ENCODE results near the gene PDZD2. TPM values are rescaled to one million over a fixed set of nuclear protein-coding genes. Genes with fewer than 3 reads are reported as not detected.

PDZD2 gene
- total and polyA plus RNA-seq, 4 experiments from 2014 or later, result 0.07 to 1.1 (median 0.68) TPM

DNA sequence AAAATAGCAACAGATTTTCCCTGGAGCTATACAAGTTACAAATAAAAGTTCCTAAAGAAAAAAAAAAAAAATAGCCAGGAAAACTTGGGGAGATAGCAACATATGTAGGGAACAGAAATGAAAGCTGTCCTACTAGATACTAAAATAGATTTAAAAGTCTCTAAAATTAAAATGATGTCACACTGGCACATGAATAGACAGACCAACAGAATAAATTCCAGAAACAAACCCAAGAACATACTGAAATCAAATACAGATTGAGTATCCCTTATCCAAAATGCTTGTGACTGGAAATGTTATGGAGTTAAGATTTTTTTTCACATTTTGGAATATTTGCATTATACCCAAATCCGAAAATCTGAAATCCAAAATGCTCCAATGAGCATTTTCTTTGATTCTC is 511.4 kb downstream of the PDZD2 start:
- H3K27ac Mint-ChIP-seq, result no peak overlapping the region
- ChIA-PET POLR2A (ENCODE audit: partially characterized antibody) (interaction anchor here (0.8 kb wide), 1 partner anchor 21 kb away, joined by 5 read pairs; no protein-coding TSS in a partner anchor), CTCF (ENCODE audit: partially characterized antibody) (no interaction called here)
- Histone ChIP-seq H3K4me1 (ENCODE audit: insufficient read depth, low read length) (peaks cover 85% of the 10 kb centered on the region), H3K36me3 (ENCODE audit: insufficient read depth, low read length) (no peaks in the 10 kb centered on the region), H3K27me3 (ENCODE audit: insufficient read depth, low read length) (no peaks in the 10 kb centered on the region), H3K4me3 (ENCODE audit: low read length in 2 of 2) (no peak overlapping the region), H3K27ac (ENCODE audit: low read depth, low read length) (no peak overlapping the region), H3K9me3 (ENCODE audit: control insufficient read depth in 1 of 2, low read length in 2 of 2) (no peaks in the 10 kb centered on the region)
- no peak for DNase-seq
- intact Hi-C loops (cut with micrococcal nuclease), result no loop called here
- peaks cover 11 to 12% of the 10 kb centered on the region in 2 donors for H3K36me3 Mint-ChIP-seq
- peaks cover 46 to 78% (median 60%) of the 10 kb centered on the region in 4 donors for H3K4me1 Mint-ChIP-seq
- H3K27me3 Mint-ChIP-seq, result no peaks in the 10 kb centered on the region
- H3K4me3 Mint-ChIP-seq, result peak overlapping the region in 2 of 8 donors; percentile 17 to 41
- H3K9me3 Mint-ChIP-seq, result no peaks in the 10 kb centered on the region

DNA sequence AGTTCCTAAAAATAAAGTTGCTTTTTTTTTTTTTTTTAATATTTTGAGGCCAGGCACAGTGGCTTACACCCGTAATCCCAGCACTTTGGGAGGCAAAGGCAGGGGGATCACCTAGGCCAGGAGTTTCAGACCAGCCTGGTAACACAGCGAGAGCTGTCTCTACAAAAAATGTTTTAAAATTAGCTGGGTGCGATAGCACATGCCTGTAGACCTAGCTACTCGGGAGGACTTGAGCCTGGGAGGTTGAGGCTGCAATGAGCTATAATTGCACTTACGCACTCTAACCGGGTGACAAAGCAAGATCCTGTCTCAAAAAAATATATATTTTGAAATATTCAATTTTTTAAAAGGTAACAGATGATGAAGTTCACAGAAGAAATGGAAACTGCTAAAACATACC is 512.3 kb downstream of the PDZD2 start:
- no peak overlapping the region for H3K4me3 Mint-ChIP-seq
- intact Hi-C loops (cut with micrococcal nuclease), result no loop called here
- CTCF ChIA-PET (ENCODE audit: partially characterized antibody), result no interaction called here
- POLR2A ChIA-PET (ENCODE audit: partially characterized antibody), result interaction anchor here (0.8 kb wide), 1 partner anchor 20 kb away, joined by 5 read pairs; no protein-coding TSS in a partner anchor
- Histone ChIP-seq H3K9me3 (ENCODE audit: control insufficient read depth in 1 of 2, low read length in 2 of 2) (no peaks in the 10 kb centered on the region), H3K4me3 (ENCODE audit: low read length in 2 of 2) (no peak overlapping the region), H3K27ac (ENCODE audit: low read depth, low read length) (no peak overlapping the region), H3K4me1 (ENCODE audit: insufficient read depth, low read length) (peaks cover 83% of the 10 kb centered on the region), H3K36me3 (ENCODE audit: insufficient read depth, low read length) (no peaks in the 10 kb centered on the region), H3K27me3 (ENCODE audit: insufficient read depth, low read length) (no peaks in the 10 kb centered on the region)
- peaks cover 43 to 72% (median 57%) of the 10 kb centered on the region in 4 donors for H3K4me1 Mint-ChIP-seq
- H3K9me3 Mint-ChIP-seq, result no peaks in the 10 kb centered on the region
- H3K36me3 Mint-ChIP-seq, result peaks cover 11 to 12% of the 10 kb centered on the region in 2 donors
- H3K27me3 Mint-ChIP-seq, result no peaks in the 10 kb centered on the region
- no peak overlapping the region for H3K27ac Mint-ChIP-seq
- DNase-seq, result no peak

DNA sequence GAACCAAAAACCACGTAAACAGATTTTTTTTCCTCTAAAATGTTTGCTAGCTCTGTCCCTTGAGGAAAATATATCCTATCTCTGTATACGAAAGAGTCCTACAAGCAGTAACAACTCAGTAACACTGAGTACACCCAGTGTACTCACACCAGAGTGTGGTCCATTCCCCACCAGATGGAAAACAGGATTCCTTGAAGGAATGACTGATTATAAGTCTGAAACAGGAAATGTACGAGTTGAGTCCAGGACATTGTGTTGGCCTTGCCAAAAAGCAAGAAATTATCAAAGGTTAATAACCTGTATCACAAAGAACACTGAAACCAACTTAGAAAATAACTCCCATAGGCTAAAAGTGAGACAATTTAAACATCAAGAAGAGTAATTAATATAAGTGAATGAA is 514.8 kb downstream of the PDZD2 start:
- no peak for DNase-seq
- no peaks in the 10 kb centered on the region for H3K9me3 ChIP-seq (ENCODE audit: control insufficient read depth in 1 of 2, low read length in 2 of 2)
- ChIA-PET POLR2A (ENCODE audit: partially characterized antibody) (no interaction called here), CTCF (ENCODE audit: partially characterized antibody) (interaction anchor here (1.4 kb wide), 1 partner anchor 436 kb away, joined by 3 read pairs; no protein-coding TSS in a partner anchor)
- no peaks in the 10 kb centered on the region for H3K27me3 ChIP-seq (ENCODE audit: insufficient read depth, low read length)
- no peak overlapping the region for H3K27ac ChIP-seq (ENCODE audit: low read depth, low read length)
- peaks cover 82% of the 10 kb centered on the region for H3K4me1 ChIP-seq (ENCODE audit: insufficient read depth, low read length)
- intact Hi-C loops (cut with micrococcal nuclease), result no loop called here
- Mint-ChIP-seq H3K9me3 (no peaks in the 10 kb centered on the region), H3K27ac (no peak overlapping the region), H3K4me3 (peak overlapping the region in 3 of 8 donors; percentile 1 to 25 (median 16)), H3K4me1 (peaks cover 32 to 52% (median 43%) of the 10 kb centered on the region in 4 donors), H3K36me3 (peaks cover 6 to 9% of the 10 kb centered on the region in 2 donors), H3K27me3 (no peaks in the 10 kb centered on the region)
- H3K36me3 ChIP-seq (ENCODE audit: insufficient read depth, low read length), result peaks cover 4% of the 10 kb centered on the region
- H3K4me3 ChIP-seq (ENCODE audit: low read length in 2 of 2), result no peak overlapping the region

DNA sequence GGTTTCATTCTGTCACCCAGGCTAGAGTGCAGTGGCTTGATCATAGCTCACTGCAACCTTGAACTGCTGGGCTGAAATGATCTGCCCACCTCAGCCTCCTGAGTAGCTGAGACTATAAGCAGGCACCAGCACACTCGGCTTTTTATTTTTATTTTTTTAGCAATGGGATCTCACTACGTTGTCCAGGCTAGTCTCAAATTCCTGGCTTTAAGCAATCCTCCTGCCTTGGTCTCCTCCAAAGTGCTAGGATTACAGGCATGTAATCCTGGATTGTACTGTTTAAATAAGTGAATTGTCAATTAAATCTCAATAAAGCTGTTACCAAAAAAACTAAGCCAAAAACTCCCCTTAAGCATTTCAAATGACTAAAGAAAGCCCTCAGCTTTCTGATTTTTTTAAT is 516.3 kb downstream of the PDZD2 start:
- intact Hi-C loops (cut with micrococcal nuclease), result no loop called here
- Histone ChIP-seq H3K27me3 (ENCODE audit: insufficient read depth, low read length) (no peaks in the 10 kb centered on the region), H3K9me3 (ENCODE audit: control insufficient read depth in 1 of 2, low read length in 2 of 2) (no peaks in the 10 kb centered on the region), H3K36me3 (ENCODE audit: insufficient read depth, low read length) (peaks cover 4% of the 10 kb centered on the region), H3K4me3 (ENCODE audit: low read length in 2 of 2) (no peak overlapping the region), H3K27ac (ENCODE audit: low read depth, low read length) (no peak overlapping the region), H3K4me1 (ENCODE audit: insufficient read depth, low read length) (peaks cover 82% of the 10 kb centered on the region)
- H3K4me3 Mint-ChIP-seq, result no peak overlapping the region
- no peaks in the 10 kb centered on the region for H3K9me3 Mint-ChIP-seq
- ChIA-PET CTCF (ENCODE audit: partially characterized antibody) (interaction anchor here (0.6 kb wide), 1 partner anchor 33 kb away, joined by 3 read pairs; no protein-coding TSS in a partner anchor), POLR2A (ENCODE audit: partially characterized antibody) (no interaction called here)
- no peak overlapping the region for H3K27ac Mint-ChIP-seq
- peaks cover 4 to 5% of the 10 kb centered on the region in 2 donors for H3K36me3 Mint-ChIP-seq
- no peaks in the 10 kb centered on the region for H3K27me3 Mint-ChIP-seq
- H3K4me1 Mint-ChIP-seq, result peaks cover 30 to 42% (median 38%) of the 10 kb centered on the region in 4 donors
- DNase-seq, result no peak

DNA sequence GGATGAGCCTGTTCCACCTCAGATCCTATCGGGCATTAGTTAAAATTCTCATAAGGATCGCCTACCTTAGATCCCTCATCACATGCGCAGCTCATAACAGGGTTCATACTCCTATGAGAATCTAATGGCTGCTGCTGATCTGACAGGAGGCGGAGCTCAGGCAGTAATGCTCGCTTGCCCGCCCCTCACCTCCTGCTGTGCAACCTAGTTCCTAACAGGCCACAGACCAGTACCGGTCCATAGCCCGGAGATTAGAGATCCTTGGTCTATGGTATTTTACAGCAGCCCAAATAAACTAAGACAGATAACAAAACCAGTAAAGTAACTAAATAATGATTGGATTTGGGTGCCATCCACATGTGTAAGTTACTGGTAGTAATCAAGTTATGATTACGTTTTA is 517.7 kb downstream of the PDZD2 start:
- peaks cover 35 to 41% (median 39%) of the 10 kb centered on the region in 4 donors for H3K4me1 Mint-ChIP-seq
- no peaks in the 10 kb centered on the region for H3K27me3 ChIP-seq (ENCODE audit: insufficient read depth, low read length)
- ChIA-PET CTCF (ENCODE audit: partially characterized antibody) (no interaction called here), POLR2A (ENCODE audit: partially characterized antibody) (no interaction called here)
- H3K9me3 ChIP-seq (ENCODE audit: control insufficient read depth in 1 of 2, low read length in 2 of 2), result no peaks in the 10 kb centered on the region
- H3K27me3 Mint-ChIP-seq, result no peaks in the 10 kb centered on the region
- peaks cover 11 to 15% of the 10 kb centered on the region in 2 donors for H3K36me3 Mint-ChIP-seq
- H3K4me1 ChIP-seq (ENCODE audit: insufficient read depth, low read length), result peaks cover 82% of the 10 kb centered on the region
- no peaks in the 10 kb centered on the region for H3K9me3 Mint-ChIP-seq
- peaks cover 4% of the 10 kb centered on the region for H3K36me3 ChIP-seq (ENCODE audit: insufficient read depth, low read length)
- H3K4me3 ChIP-seq (ENCODE audit: low read length in 2 of 2), result no peak overlapping the region
- intact Hi-C loops (cut with micrococcal nuclease), result no loop called here
- no peak overlapping the region for H3K27ac Mint-ChIP-seq
- DNase-seq, result no peak
- H3K4me3 Mint-ChIP-seq, result peak overlapping the region in 2 of 8 donors; percentile 10 to 15
- no peak overlapping the region for H3K27ac ChIP-seq (ENCODE audit: low read depth, low read length)

DNA sequence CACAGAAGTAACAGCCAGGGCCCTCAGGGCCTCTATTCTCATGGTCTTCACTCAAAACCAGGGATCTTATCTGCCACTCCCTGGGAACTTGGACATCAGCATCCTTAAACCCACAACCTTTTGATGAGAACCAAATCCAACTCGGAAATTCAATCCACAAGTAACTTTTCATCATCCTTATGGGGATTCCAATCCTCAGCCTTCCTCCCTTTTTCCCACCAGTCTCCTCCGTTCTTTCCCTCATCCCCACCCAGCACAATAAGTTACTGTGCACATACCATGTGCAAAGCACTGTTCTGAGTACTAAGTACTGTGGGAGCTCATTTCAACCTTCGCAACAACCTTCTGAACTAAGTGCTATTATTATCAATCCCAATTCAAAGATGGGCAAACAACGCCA is 518.1 kb downstream of the PDZD2 start:
- peaks cover 4% of the 10 kb centered on the region for H3K36me3 ChIP-seq (ENCODE audit: insufficient read depth, low read length)
- Mint-ChIP-seq H3K9me3 (no peaks in the 10 kb centered on the region), H3K36me3 (peaks cover 10 to 12% of the 10 kb centered on the region in 2 donors), H3K27ac (no peak overlapping the region), H3K27me3 (no peaks in the 10 kb centered on the region), H3K4me3 (no peak overlapping the region), H3K4me1 (peaks cover 33 to 39% (median 35%) of the 10 kb centered on the region in 4 donors)
- POLR2A ChIA-PET (ENCODE audit: partially characterized antibody), result no interaction called here
- no peaks in the 10 kb centered on the region for H3K27me3 ChIP-seq (ENCODE audit: insufficient read depth, low read length)
- no peak overlapping the region for H3K27ac ChIP-seq (ENCODE audit: low read depth, low read length)
- CTCF ChIA-PET (ENCODE audit: partially characterized antibody), result no interaction called here
- H3K9me3 ChIP-seq (ENCODE audit: control insufficient read depth in 1 of 2, low read length in 2 of 2), result no peaks in the 10 kb centered on the region
- intact Hi-C loops (cut with micrococcal nuclease), result no loop called here
- H3K4me3 ChIP-seq (ENCODE audit: low read length in 2 of 2), result no peak overlapping the region
- H3K4me1 ChIP-seq (ENCODE audit: insufficient read depth, low read length), result peaks cover 79% of the 10 kb centered on the region
- no peak for DNase-seq

DNA sequence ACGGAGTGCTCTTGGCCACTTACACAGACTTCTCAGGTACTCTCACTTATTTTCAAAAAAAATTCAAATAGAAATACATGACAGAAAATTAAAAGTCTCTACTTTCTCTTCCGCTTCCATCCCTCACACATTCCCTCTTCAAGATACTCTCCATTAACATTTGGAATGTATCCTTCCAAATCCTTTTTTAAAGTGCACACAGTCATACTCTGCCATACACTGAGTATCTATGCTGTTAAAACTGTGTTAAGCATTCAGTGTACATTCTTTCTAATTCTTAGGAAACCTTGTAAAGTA is 519.7 kb downstream of the PDZD2 start:
- ChIA-PET POLR2A (ENCODE audit: partially characterized antibody) (no interaction called here), CTCF (ENCODE audit: partially characterized antibody) (no interaction called here)
- peaks cover 67% of the 10 kb centered on the region for H3K4me1 ChIP-seq (ENCODE audit: insufficient read depth, low read length)
- intact Hi-C loops (cut with micrococcal nuclease), result no loop called here
- H3K27me3 Mint-ChIP-seq, result no peaks in the 10 kb centered on the region
- no peaks in the 10 kb centered on the region for H3K9me3 ChIP-seq (ENCODE audit: control insufficient read depth in 1 of 2, low read length in 2 of 2)
- no peak for DNase-seq
- H3K36me3 ChIP-seq (ENCODE audit: insufficient read depth, low read length), result peaks cover 4% of the 10 kb centered on the region
- H3K4me3 ChIP-seq (ENCODE audit: low read length in 2 of 2), result no peak overlapping the region
- no peak overlapping the region for H3K27ac Mint-ChIP-seq
- H3K27me3 ChIP-seq (ENCODE audit: insufficient read depth, low read length), result no peaks in the 10 kb centered on the region
- H3K4me1 Mint-ChIP-seq, result peaks cover 24 to 37% (median 30%) of the 10 kb centered on the region in 4 donors
- H3K9me3 Mint-ChIP-seq, result no peaks in the 10 kb centered on the region
- H3K4me3 Mint-ChIP-seq, result no peak overlapping the region
- peaks cover 10 to 12% of the 10 kb centered on the region in 2 donors for H3K36me3 Mint-ChIP-seq
- H3K27ac ChIP-seq (ENCODE audit: low read depth, low read length), result no peak overlapping the region
